Trophoblast cell (in vitro differentiated cells and primary cell): ENCODE data around the gene PRC1. TPM values are rescaled to one million over a fixed set of nuclear protein-coding genes. Genes with fewer than 3 reads are reported as not detected.

Experiments
- DNase-seq, 2 donors: peaks; one replicate each; pipeline ENCODE4 v3.0.0-alpha.2; 2016
- H2AFZ ChIP-seq: 2 replicates; pipeline ENCODE4 v1.6.1; 2013; ENCODE audit warnings: low read length, moderate library complexity, mild to moderate bottlenecking; ENCODE audit not compliant: insufficient read depth, poor library complexity
- H2AK5ac ChIP-seq: 2 replicates; pipeline ENCODE4 v1.6.1; 2013; ENCODE audit warnings: mild to moderate bottlenecking, low read length
- H2BK120ac ChIP-seq: 2 replicates; pipeline ENCODE4 v1.6.1; 2013; ENCODE audit warnings: low read length, mild to moderate bottlenecking, moderate library complexity; ENCODE audit not compliant: insufficient read depth, poor library complexity
- H2BK12ac ChIP-seq: 2 replicates; pipeline ENCODE4 v1.6.1; 2013; ENCODE audit warnings: mild to moderate bottlenecking, low read length, moderate library complexity
- H2BK5ac ChIP-seq: 2 replicates; pipeline ENCODE4 v1.6.1; 2013; ENCODE audit warnings: low read length, low read depth, moderate library complexity, mild to moderate bottlenecking; ENCODE audit not compliant: poor library complexity
- H3K14ac ChIP-seq: 2 replicates; pipeline ENCODE4 v1.6.1; 2013; ENCODE audit warnings: mild to moderate bottlenecking, low read length
- H3K18ac ChIP-seq: 2 replicates; pipeline ENCODE4 v1.6.1; 2013; ENCODE audit warnings: mild to moderate bottlenecking, low read length
- H3K23ac ChIP-seq: 2 replicates; pipeline ENCODE4 v1.6.1; 2013; ENCODE audit warnings: low read length
- H3K27ac ChIP-seq: 2 replicates; pipeline ENCODE4 v1.5.1; 2013; ENCODE audit warnings: low read depth, mild to moderate bottlenecking, inconsistent platforms, low read length, moderate library complexity
- H3K27me3 ChIP-seq: 2 replicates; pipeline ENCODE4 v1.6.1; 2013; ENCODE audit warnings: inconsistent platforms, mild to moderate bottlenecking, low read length, moderate library complexity; ENCODE audit not compliant: insufficient read depth
- H3K36me3 ChIP-seq, 2 experiments: 1 replicate in 1 of 2; 2 replicates in 1 of 2; pipeline ENCODE4 v1.6.1; 2013; ENCODE audit warnings: low read length in 2 of 2, mild to moderate bottlenecking in 2 of 2, moderate library complexity in 1 of 2; ENCODE audit not compliant: insufficient read depth in 2 of 2, control insufficient read depth in 1 of 2
- H3K4ac ChIP-seq: 2 replicates; pipeline ENCODE4 v1.6.1; 2013; ENCODE audit warnings: low read depth, mild to moderate bottlenecking, low read length, moderate library complexity
- H3K4me1 ChIP-seq, 2 experiments: 1 replicate in 1 of 2; 2 replicates in 1 of 2; pipeline ENCODE4 v1.6.1; 2013; ENCODE audit warnings: low read length in 2 of 2, mild to moderate bottlenecking in 2 of 2, moderate library complexity in 1 of 2; ENCODE audit not compliant: insufficient read depth in 2 of 2, control insufficient read depth in 1 of 2
- H3K4me2 ChIP-seq: 2 replicates; pipeline ENCODE4 v1.6.1; 2013; ENCODE audit warnings: inconsistent platforms, mild to moderate bottlenecking, low read length, moderate library complexity
- H3K4me3 ChIP-seq: 2 replicates; pipeline ENCODE4 v1.5.1; 2013; ENCODE audit warnings: mild to moderate bottlenecking, low read depth, low read length, inconsistent platforms
- H3K79me1 ChIP-seq: one replicate; pipeline ENCODE4 v1.6.1; 2013; ENCODE audit warnings: low read length
- H3K79me2 ChIP-seq: 2 replicates; pipeline ENCODE4 v1.6.1; 2013; ENCODE audit warnings: low read length, mild to moderate bottlenecking; ENCODE audit not compliant: control insufficient read depth, insufficient read depth, poor library complexity
- H3K9ac ChIP-seq: 2 replicates; pipeline ENCODE4 v1.6.1; 2013; ENCODE audit warnings: mild to moderate bottlenecking, low read length
- H3K9me3 ChIP-seq: 2 replicates; pipeline ENCODE4 v1.6.1; 2013; ENCODE audit warnings: low read depth, mild to moderate bottlenecking, control low read depth, inconsistent platforms, low read length; ENCODE audit not compliant: insufficient read depth
- H4K12ac ChIP-seq: 2 replicates; pipeline ENCODE4 v1.6.1; 2013; ENCODE audit warnings: low read depth, mild to moderate bottlenecking, low read length, moderate library complexity
- H4K8ac ChIP-seq: 2 replicates; pipeline ENCODE4 v1.6.1; 2013; ENCODE audit warnings: low read depth, mild to moderate bottlenecking, low read length, moderate library complexity
- H4K91ac ChIP-seq: one replicate; pipeline ENCODE4 v1.6.1; 2013; ENCODE audit warnings: low read depth, mild to moderate bottlenecking, low read length, moderate library complexity
- WGBS: extraction: QIAGEN DNeasy Blood & Tissue Kit; methylation state at CpG from one replicate; pipeline ENCODE4 v1.1.7; 2013; ENCODE audit warnings: missing lambda C conversion rate; ENCODE audit not compliant: insufficient read length, insufficient coverage; ENCODE audit errors: extremely low coverage; 5-methylcytosine and 5-hydroxymethylcytosine counted together
- polyA plus RNA-seq: library from polyadenylated mRNA; stranded (reverse); fragments of 200-250 nt; gene quantifications from 2 replicates; pipeline ENCODE4 v1.2.3, GENCODE V29; 2013

The PRC1 gene
- 123 and 132 TPM in 2 replicates for polyA plus RNA-seq

- Histone ChIP-seq H3K4me2 (peak within 1 kb of the TSS; percentile 90), H2BK5ac (peak within 1 kb of the TSS; percentile 99), H3K4me3 (peak within 1 kb of the TSS; percentile 92), H2AK5ac (peak within 1 kb of the TSS; percentile 93), H3K36me3 (peaks cover 14% of the 10 kb centered on the region in 2 experiments), H3K79me1 (peaks cover 8% of the 10 kb centered on the region), H4K12ac (peak within 1 kb of the TSS; percentile 100), H3K18ac (peak within 1 kb of the TSS; percentile 100), H2BK12ac (peak within 1 kb of the TSS; percentile 88), H3K27me3 (no peaks in the 10 kb centered on the region), H3K9ac (peak within 1 kb of the TSS; percentile 96), H4K91ac (peak within 1 kb of the TSS; percentile 100), H3K79me2 (peaks cover 19% of the 10 kb centered on the region), H2BK120ac (peak within 1 kb of the TSS; percentile 100), H3K23ac (no peak within 1 kb of the TSS), H3K27ac (peak within 1 kb of the TSS; percentile 68), H4K8ac (peak within 1 kb of the TSS; percentile 99), H2AFZ (peak within 1 kb of the TSS; percentile 99), H3K9me3 (no peaks in the 10 kb centered on the region), H3K14ac (peak within 1 kb of the TSS; percentile 100), H3K4ac (peak within 1 kb of the TSS; percentile 100), H3K4me1 (peaks cover 5% of the 10 kb centered on the region in 2 experiments)
- no CpG with 5 or more reads among the region's 75 CpGs for WGBS
- peak; percentile 99 to 100 for DNase-seq
Observed at GRCh38 chr15:90994417-90995311, at the start of gene PRC1. PRC1 (minus strand) TSS chr15:90994535; CDS start chr15:90994417, 118 bp downstream.

- H3K9ac ChIP-seq: no peak overlapping the region
- no peak overlapping the region for H2AK5ac ChIP-seq
- WGBS: no CpG with 5 or more reads among the region's 11 CpGs
- H3K79me2 ChIP-seq: no peaks in the 10 kb centered on the region
- no peak overlapping the region for H3K23ac ChIP-seq
- no peaks in the 10 kb centered on the region for H3K9me3 ChIP-seq
- no peaks in the 10 kb centered on the region for H3K4me1 ChIP-seq
- H2BK120ac ChIP-seq: no peak overlapping the region
- no peak overlapping the region for H3K18ac ChIP-seq
- no peak overlapping the region for H3K14ac ChIP-seq
- H3K27ac ChIP-seq: no peak overlapping the region
- H2BK5ac ChIP-seq: no peak overlapping the region
- H2BK12ac ChIP-seq: no peak overlapping the region
- H3K4ac ChIP-seq: no peak overlapping the region
- DNase-seq: no peak
- H3K27me3 ChIP-seq: no peaks in the 10 kb centered on the region
- H2AFZ ChIP-seq: no peak overlapping the region
- no peak overlapping the region for H4K12ac ChIP-seq
- H3K79me1 ChIP-seq: no peaks in the 10 kb centered on the region
- H4K91ac ChIP-seq: no peak overlapping the region
- no peak overlapping the region for H4K8ac ChIP-seq
- H3K36me3 ChIP-seq: no peaks in the 10 kb centered on the region
- H3K4me3 ChIP-seq: no peak overlapping the region
- H3K4me2 ChIP-seq: no peak overlapping the region
Observed at GRCh38 chr15:91043202-91043874, 49.0 kb upstream of the PRC1 start.

DNA sequence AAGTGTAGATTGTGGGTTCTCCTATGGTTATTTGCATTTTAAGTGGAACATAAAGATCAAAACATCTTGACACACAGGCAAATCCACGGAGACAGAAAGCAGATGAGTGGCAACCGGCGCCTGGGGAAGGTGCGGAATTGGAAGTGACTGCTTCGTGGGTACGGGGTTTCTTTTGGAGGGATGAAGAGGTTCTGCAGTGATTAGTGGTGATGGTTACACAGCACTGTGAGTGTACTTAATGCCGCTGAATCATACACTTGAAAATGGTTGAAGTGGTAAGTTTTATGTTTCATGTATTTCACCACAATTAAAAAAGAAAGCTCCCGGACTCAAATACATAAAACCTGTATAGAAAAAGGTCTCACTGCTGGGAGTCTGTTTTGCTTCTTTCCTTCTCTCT is 46.5 kb upstream of the PRC1 start:
- no peak overlapping the region for H3K4me2 ChIP-seq

GRCh38 chr15:91039996-91040395 is 45.7 kb upstream of the PRC1 start:
- H2BK120ac ChIP-seq: no peak overlapping the region
- H3K4ac ChIP-seq: no peak overlapping the region
- H3K23ac ChIP-seq: no peak overlapping the region
- no peak overlapping the region for H3K27ac ChIP-seq
- no peak overlapping the region for H2AFZ ChIP-seq
- H2AK5ac ChIP-seq: no peak overlapping the region
- H3K4me3 ChIP-seq: no peak overlapping the region
- H3K79me1 ChIP-seq: no peaks in the 10 kb centered on the region
- no peak overlapping the region for H3K9ac ChIP-seq
- no peak overlapping the region for H2BK12ac ChIP-seq
- H3K27me3 ChIP-seq: no peaks in the 10 kb centered on the region
- no peaks in the 10 kb centered on the region for H3K36me3 ChIP-seq
- no peak overlapping the region for H4K91ac ChIP-seq
- no peaks in the 10 kb centered on the region for H3K79me2 ChIP-seq
- H2BK5ac ChIP-seq: no peak overlapping the region
- no peak overlapping the region for H4K12ac ChIP-seq
- no peaks in the 10 kb centered on the region for H3K4me1 ChIP-seq
- H3K18ac ChIP-seq: no peak overlapping the region
- H4K8ac ChIP-seq: no peak overlapping the region
- WGBS: no CpG with 5 or more reads among the region's 3 CpGs
- no peak overlapping the region for H3K14ac ChIP-seq
- no peak for DNase-seq
- no peak overlapping the region for H3K4me2 ChIP-seq
- no peaks in the 10 kb centered on the region for H3K9me3 ChIP-seq

More for the DNA sequence above, 46.5 kb upstream of the PRC1 start:
- no peaks in the 10 kb centered on the region for H3K27me3 ChIP-seq
- H3K4me1 ChIP-seq: no peaks in the 10 kb centered on the region
- H3K4ac ChIP-seq: no peak overlapping the region
- no peak overlapping the region for H4K8ac ChIP-seq
- H2AK5ac ChIP-seq: no peak overlapping the region
- H3K9me3 ChIP-seq: no peaks in the 10 kb centered on the region
- no peaks in the 10 kb centered on the region for H3K79me2 ChIP-seq
- no peak overlapping the region for H2BK120ac ChIP-seq
- DNase-seq: no peak
- H4K91ac ChIP-seq: no peak overlapping the region
- no CpG with 5 or more reads among the region's 8 CpGs for WGBS
- H2AFZ ChIP-seq: no peak overlapping the region
- H2BK12ac ChIP-seq: no peak overlapping the region
- no peak overlapping the region for H3K18ac ChIP-seq
- H3K4me3 ChIP-seq: no peak overlapping the region
- no peak overlapping the region for H2BK5ac ChIP-seq
- no peaks in the 10 kb centered on the region for H3K79me1 ChIP-seq
- H3K14ac ChIP-seq: no peak overlapping the region
- H3K27ac ChIP-seq: no peak overlapping the region
- H4K12ac ChIP-seq: no peak overlapping the region
- no peak overlapping the region for H3K9ac ChIP-seq
- H3K23ac ChIP-seq: no peak overlapping the region
- H3K36me3 ChIP-seq: no peaks in the 10 kb centered on the region
